ENCODE results near the gene DNASE1L1. TPM values are rescaled to one million over a fixed set of nuclear protein-coding genes. Genes with fewer than 3 reads are reported as not detected.

The DNASE1L1 gene
- polyA plus RNA-seq, 1 donor (not counting 4 experiments of a cell fraction or from before 2014, with no cell fraction given), result 17.1 TPM

GRCh38 chrX:154420402-154420756 lies 11.3 kb upstream of the DNASE1L1 start:
- dilution Hi-C loops (cut with MboI; ENCODE audit: extremely low pct_ligation_motif_present, low sequenced_read_pairs), result no loop called here
- Histone ChIP-seq H3K27ac (ENCODE audit: control insufficient read depth, insufficient read depth, low read length) (no peak overlapping the region), H3K36me3 (ENCODE audit: control insufficient read depth in 2 of 2, extremely low read depth in 1 of 2, insufficient read depth in 2 of 2, low read length in 2 of 2) (peaks cover 0 to 4% of the 10 kb centered on the region in 2 experiments), H2AFZ (ENCODE audit: control insufficient read depth, low read length) (no peak overlapping the region), H3K9ac (ENCODE audit: control insufficient read depth, extremely low read depth, insufficient read depth, low read length) (no peak overlapping the region), H3K79me2 (ENCODE audit: control insufficient read depth, insufficient read depth, low read length) (no peaks in the 10 kb centered on the region), H3K4me3 (ENCODE audit: control insufficient read depth in 2 of 3, extremely low read depth in 1 of 3, insufficient read depth in 2 of 3, low read depth in 1 of 3, low read length in 3 of 3) (no peak overlapping the region), H4K20me1 (ENCODE audit: control insufficient read depth, extremely low read depth, insufficient read depth, low read length) (no peaks in the 10 kb centered on the region), H3K27me3 (ENCODE audit: control insufficient read depth, extremely low read depth, insufficient read depth, low read length) (no peaks in the 10 kb centered on the region), H3K4me1 (ENCODE audit: control insufficient read depth, extremely low read depth, insufficient read depth, low read length) (no peaks in the 10 kb centered on the region), H3K9me1 (ENCODE audit: control insufficient read depth, extremely low read depth, insufficient read depth, low read length) (no peaks in the 10 kb centered on the region), H3K9me3 (ENCODE audit: control insufficient read depth, low read depth, low read length) (no peaks in the 10 kb centered on the region), H3K4me2 (ENCODE audit: control insufficient read depth, extremely low read depth, insufficient read depth, low read depth, low read length) (no peak overlapping the region)
- TF ChIP-seq EZH2 (IDR thresholded peaks at IDR 0.05; ENCODE audit: low read length), result no peak
- TF ChIP-seq, protein P1, sequence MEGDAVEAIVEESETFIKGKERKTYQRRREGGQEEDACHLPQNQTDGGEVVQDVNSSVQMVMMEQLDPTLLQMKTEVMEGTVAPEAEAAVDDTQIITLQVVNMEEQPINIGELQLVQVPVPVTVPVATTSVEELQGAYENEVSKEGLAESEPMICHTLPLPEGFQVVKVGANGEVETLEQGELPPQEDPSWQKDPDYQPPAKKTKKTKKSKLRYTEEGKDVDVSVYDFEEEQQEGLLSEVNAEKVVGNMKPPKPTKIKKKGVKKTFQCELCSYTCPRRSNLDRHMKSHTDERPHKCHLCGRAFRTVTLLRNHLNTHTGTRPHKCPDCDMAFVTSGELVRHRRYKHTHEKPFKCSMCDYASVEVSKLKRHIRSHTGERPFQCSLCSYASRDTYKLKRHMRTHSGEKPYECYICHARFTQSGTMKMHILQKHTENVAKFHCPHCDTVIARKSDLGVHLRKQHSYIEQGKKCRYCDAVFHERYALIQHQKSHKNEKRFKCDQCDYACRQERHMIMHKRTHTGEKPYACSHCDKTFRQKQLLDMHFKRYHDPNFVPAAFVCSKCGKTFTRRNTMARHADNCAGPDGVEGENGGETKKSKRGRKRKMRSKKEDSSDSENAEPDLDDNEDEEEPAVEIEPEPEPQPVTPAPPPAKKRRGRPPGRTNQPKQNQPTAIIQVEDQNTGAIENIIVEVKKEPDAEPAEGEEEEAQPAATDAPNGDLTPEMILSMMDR (optimal IDR thresholded peaks at IDR 0.05 in 1 of 3, IDR thresholded peaks at IDR 0.05 in 1 of 3, conservative IDR thresholded peaks at IDR 0.05 in 1 of 3; ENCODE audit: extremely low read depth in 1 of 3, insufficient read depth in 2 of 3, low read length in 3 of 3), result no peak
- DNase-seq (ENCODE audit: low read depth, low spot score), result no peak
- FAIRE-seq, result no peak

GRCh38 chrX:154419688-154420401 lies 10.8 kb upstream of the DNASE1L1 start:
- Histone ChIP-seq H4K20me1 (ENCODE audit: control insufficient read depth, extremely low read depth, insufficient read depth, low read length) (no peaks in the 10 kb centered on the region), H3K4me2 (ENCODE audit: control insufficient read depth, extremely low read depth, insufficient read depth, low read depth, low read length) (no peak overlapping the region), H3K79me2 (ENCODE audit: control insufficient read depth, insufficient read depth, low read length) (no peaks in the 10 kb centered on the region), H3K36me3 (ENCODE audit: control insufficient read depth in 2 of 2, extremely low read depth in 1 of 2, insufficient read depth in 2 of 2, low read length in 2 of 2) (peaks cover 0 to 4% of the 10 kb centered on the region in 2 experiments), H3K4me3 (ENCODE audit: control insufficient read depth in 2 of 3, extremely low read depth in 1 of 3, insufficient read depth in 2 of 3, low read depth in 1 of 3, low read length in 3 of 3) (no peak overlapping the region), H3K9me1 (ENCODE audit: control insufficient read depth, extremely low read depth, insufficient read depth, low read length) (no peaks in the 10 kb centered on the region), H3K27me3 (ENCODE audit: control insufficient read depth, extremely low read depth, insufficient read depth, low read length) (no peaks in the 10 kb centered on the region), H3K9me3 (ENCODE audit: control insufficient read depth, low read depth, low read length) (no peaks in the 10 kb centered on the region), H3K9ac (ENCODE audit: control insufficient read depth, extremely low read depth, insufficient read depth, low read length) (no peak overlapping the region), H3K27ac (ENCODE audit: control insufficient read depth, insufficient read depth, low read length) (no peak overlapping the region), H2AFZ (ENCODE audit: control insufficient read depth, low read length) (no peak overlapping the region), H3K4me1 (ENCODE audit: control insufficient read depth, extremely low read depth, insufficient read depth, low read length) (no peaks in the 10 kb centered on the region)
- DNase-seq (ENCODE audit: low read depth, low spot score), result no peak
- TF ChIP-seq EZH2 (IDR thresholded peaks at IDR 0.05; ENCODE audit: low read length), result no peak
- TF ChIP-seq, protein P1 (optimal IDR thresholded peaks at IDR 0.05 in 1 of 3, IDR thresholded peaks at IDR 0.05 in 1 of 3, conservative IDR thresholded peaks at IDR 0.05 in 1 of 3; ENCODE audit: extremely low read depth in 1 of 3, insufficient read depth in 2 of 3, low read length in 3 of 3), result no peak
- dilution Hi-C loops (cut with MboI; ENCODE audit: extremely low pct_ligation_motif_present, low sequenced_read_pairs), result no loop called here
- FAIRE-seq, result no peak

All from keratinocyte (primary cell).